Measurements from ENCODE around the gene CBX3. TPM values are rescaled to one million over a fixed set of nuclear protein-coding genes. Genes with fewer than 3 reads are reported as not detected.
"Not testable (repeated sequence)": the region's sequence is repeated elsewhere in the genome, so short reads cannot be mapped to it uniquely, and the experiment has no call there.

The CBX3 gene
- total RNA-seq, 1 donor from 2014 or later = 108 TPM

DNA sequence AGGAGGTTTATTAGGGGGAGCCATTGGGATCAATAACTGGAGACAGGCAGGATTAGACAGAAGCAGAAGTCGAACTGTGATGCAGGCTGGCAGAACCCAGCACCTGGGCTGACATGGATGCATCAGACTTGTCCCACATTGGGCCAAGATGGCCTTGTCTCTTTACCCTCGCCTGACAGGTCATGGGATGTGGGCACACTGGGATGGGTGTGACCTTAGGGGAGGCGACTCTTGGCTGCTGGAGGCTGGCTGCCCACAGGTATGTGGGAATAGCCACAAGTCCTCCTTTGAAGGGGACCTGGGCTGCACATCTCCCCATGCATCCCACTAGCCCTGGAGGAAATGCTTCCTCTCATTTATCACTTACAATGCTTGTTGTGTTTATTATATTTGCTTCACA, 32.3 kb upstream of the CBX3 start:
- DNase-seq (ENCODE audit: extremely low read depth, low read depth, low spot score) = no peak

GRCh38 chr7:26170663-26171062, 30.9 kb upstream of the CBX3 start:
- DNase-seq (ENCODE audit: extremely low read depth, low read depth, low spot score) = no peak

DNA sequence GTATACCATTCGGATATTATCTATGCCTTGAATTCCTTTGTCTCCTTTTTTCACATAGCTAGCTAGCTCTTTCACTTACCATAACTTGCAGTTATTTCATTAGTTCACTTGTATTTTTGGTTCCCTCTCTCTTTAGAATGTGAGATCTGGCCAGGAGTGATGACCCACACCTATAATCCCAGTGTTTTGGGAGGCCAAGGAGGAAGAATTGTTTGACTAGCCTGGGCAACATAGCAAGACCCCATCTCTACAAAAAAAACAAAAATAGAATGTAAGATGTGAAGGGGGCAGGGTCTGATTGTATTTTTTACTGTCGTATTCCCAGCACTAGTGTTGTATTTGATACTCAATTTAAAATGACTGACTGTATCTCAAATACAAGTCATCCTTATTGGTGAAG, 29.9 kb upstream of the CBX3 start:
- no peak for DNase-seq (ENCODE audit: extremely low read depth, low read depth, low spot score)

GRCh38 chr7:26172048-26172447, 29.5 kb upstream of the CBX3 start:
- no peak for DNase-seq (ENCODE audit: extremely low read depth, low read depth, low spot score)

DNA sequence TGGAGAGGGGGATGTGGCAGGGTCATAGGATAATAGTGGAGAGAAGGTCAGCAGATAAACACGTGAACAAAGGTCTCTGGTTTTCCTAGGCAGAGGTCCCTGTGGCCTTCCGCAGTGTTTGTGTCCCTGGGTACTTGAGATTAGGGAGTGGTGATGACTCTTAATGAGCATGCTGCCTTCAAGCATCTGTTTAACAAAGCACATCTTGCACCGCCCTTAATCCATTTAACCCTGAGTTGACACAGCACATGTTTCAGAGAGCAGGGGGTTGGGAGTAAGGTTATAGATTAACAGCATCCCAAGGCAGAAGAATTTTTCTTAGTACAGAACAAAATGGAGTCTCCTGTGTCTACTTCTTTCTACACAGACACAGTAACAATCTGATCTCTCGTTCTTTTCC, 25.6 kb upstream of the CBX3 start:
- DNase-seq (ENCODE audit: extremely low read depth, low read depth, low spot score) = not testable (repeated sequence)

GRCh38 chr7:26176696-26177095, 24.8 kb upstream of the CBX3 start:
- DNase-seq (ENCODE audit: extremely low read depth, low read depth, low spot score) = not testable (repeated sequence)

- DNase-seq (ENCODE audit: extremely low read depth, low read depth, low spot score) = not testable (repeated sequence)
Measured at GRCh38 chr7:26177269-26177668, 24.3 kb upstream of the CBX3 start.

- no peak for DNase-seq (ENCODE audit: extremely low read depth, low read depth, low spot score)
Measured at GRCh38 chr7:26178272-26178960, 23.1 kb upstream of the CBX3 start.

DNA sequence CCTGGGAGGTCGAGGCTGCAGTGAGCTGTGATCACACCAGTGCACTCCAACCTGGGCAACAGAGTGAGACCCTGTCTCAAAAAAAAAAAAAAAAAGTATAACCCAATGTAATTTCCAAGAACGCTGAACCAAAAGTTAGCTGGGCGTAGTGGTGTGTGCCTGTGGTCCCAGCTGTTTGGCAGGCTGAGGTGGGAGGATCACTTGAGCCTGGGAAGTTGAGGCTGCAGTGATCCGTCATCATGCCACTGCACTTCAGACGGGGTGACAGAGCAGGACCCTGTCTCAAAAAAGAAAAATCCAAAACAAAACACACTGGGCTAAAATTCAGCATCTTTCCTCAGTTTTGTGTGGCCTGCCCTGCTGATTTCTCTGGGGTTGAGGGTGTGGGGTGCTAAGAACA, 22.1 kb upstream of the CBX3 start:
- no peak for DNase-seq (ENCODE audit: extremely low read depth, low read depth, low spot score)

DNA sequence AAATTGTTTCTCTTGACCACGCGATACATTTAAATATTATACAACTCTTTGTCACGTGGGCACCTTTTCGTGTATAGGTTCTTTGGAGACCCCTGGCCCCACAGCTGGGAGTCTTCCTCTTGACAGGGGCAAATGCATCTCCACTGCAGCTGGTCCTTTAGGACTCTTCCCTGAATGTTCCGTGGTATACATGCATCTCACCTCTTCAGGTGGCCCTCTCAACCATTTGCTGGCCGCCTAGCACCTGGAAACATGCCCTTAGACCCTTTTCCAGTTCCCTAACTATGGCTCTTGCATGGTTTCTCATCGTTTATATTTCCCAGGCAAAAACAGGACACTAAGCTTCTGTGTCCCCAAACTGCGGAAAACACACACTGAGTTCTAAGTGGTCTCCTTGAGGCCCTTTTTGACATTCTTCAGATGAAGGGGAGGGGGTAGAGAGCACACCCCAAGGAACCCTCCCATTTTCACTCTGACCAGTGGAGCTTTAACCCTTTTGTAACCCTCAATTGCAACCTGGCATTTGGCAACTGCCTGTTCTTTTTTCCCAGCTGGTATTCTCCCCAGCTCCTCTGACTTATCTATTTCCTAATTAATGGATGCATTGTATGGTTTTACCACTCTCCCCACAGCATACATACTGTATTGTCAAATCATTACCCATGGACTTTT, 21.6 kb upstream of the CBX3 start:
- no peak for DNase-seq (ENCODE audit: extremely low read depth, low read depth, low spot score)

- DNase-seq (ENCODE audit: extremely low read depth, low read depth, low spot score) = no peak
Measured at GRCh38 chr7:26180792-26181198, 20.8 kb upstream of the CBX3 start.

DNA sequence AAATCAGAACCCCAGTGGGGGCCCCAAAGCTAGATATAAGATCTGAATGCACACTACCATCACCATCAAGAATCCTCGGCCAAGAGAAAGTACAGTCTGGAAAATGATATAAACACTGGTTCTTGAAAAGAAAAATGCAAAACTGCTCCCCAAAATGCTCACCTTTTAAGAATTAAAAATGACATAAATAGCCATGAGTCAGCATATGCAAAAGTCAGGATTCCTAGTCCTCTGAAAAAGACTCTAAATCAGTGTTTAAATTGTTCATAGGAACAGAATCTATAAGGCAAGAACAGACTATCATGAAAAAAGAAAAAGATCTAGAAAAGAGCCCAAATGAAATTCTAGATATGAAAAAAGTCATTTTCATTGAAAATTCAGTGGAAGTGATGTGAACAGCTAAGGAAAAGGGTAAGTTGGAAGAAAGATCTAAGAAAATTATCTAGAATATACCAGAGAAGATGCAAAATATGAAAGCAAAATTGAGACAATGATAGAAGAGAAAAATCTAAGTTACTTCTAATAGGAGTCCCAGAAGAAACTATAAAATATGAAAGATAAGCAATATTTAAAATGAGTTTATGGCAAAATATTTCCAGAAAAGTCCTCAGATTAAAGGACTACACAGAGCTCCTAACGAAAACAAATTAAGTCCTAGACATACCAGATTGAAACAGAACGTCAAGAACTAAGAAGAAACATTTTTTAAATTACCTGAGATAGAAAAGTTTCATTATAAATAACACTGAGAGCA, 19.9 kb upstream of the CBX3 start:
- DNase-seq (ENCODE audit: extremely low read depth, low read depth, low spot score) = no peak

DNA sequence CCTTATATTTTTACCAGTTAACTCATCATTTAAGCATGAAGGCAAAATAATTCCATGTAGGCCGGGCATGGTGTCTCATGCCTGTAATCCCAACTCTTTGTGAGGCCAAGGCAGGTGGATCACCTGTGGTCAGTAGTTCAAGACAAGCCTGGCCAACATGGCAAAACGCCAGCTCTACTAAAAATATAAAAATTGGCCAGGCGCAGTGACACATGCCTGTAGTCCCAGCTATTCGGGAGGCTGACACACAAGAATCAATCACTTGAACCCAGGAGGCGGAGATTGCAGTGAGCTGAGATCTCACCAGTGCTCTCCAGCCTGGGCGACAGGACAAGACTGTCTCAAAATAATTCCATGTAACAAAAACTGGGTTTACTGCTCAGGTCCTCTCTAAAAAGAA, 19.3 kb upstream of the CBX3 start:
- no peak for DNase-seq (ENCODE audit: extremely low read depth, low read depth, low spot score)

DNA sequence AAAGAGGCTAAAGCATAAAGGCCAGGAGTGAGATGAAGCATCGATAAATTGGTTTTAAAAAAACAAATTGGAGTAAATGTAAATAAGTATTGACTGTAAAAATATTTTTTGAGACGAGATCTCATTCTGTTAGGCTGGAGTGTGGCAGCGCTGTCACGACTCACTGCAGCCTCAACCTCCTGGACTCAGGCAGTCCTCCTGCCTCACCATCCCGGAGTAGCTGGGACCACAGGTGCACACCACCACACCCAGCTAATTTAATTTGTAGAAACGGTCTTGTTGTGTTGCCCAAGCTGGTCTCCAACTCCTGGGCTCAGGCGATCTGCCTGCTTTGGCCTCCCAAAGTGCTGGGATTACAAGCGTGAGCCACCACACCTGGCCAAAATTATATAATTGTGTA, 18.8 kb upstream of the CBX3 start:
- no peak for DNase-seq (ENCODE audit: extremely low read depth, low read depth, low spot score)

DNA sequence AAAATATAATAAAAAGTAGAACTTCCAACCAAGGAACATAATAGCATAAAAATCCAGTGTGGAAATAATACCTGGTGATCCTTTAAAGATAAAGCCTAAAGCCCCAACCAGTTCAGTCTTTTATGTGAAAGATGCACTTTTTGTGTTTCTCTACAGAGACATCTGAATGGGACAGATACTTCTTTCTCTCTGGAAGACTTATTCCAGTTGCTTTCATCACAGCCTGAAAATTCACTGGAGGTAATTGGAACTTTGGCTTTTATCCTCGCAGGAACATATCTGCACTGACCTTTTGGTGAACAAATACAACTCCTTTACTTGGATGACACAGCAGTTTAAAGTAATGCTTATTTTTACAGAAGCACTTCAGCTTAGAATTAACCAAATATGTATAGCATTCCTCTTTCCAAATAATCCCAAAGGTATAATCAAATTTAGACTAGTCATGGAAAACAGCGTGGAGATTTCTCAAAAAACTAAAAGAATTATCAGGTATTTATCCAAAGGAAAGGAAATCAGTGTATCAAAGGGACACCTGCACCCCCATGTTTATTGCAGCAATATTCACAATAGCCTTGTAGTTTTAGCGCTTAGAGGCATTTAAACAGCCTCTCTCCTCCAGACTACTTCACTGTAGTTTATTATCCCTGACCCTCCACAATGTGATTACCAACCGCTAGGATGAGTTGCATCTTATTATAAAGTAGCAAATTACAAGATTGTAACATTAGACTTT, 17.8 kb upstream of the CBX3 start:
- DNase-seq (ENCODE audit: extremely low read depth, low read depth, low spot score) = no peak

GRCh38 chr7:26184281-26185101, 17.1 kb upstream of the CBX3 start:
- not testable (repeated sequence) for DNase-seq (ENCODE audit: extremely low read depth, low read depth, low spot score)

GRCh38 chr7:26185131-26185843, 16.3 kb upstream of the CBX3 start:
- DNase-seq (ENCODE audit: extremely low read depth, low read depth, low spot score) = no peak

GRCh38 chr7:26185844-26186180, 15.7 kb upstream of the CBX3 start:
- DNase-seq (ENCODE audit: extremely low read depth, low read depth, low spot score) = no peak

- no peak for DNase-seq (ENCODE audit: extremely low read depth, low read depth, low spot score)
Measured at GRCh38 chr7:26186364-26187311, 14.9 kb upstream of the CBX3 start.

Data from glomerular endothelial cell (primary cell).